Measurements from ENCODE around the gene CAAP1.

CAAP1 gene

GRCh38 chr9:26892251-26893029 is at the start of gene CAAP1:
Gene CAAP1 (minus strand): TSS chr9:26892802. CDS start chr9:26892715, 87 bp downstream.
- Mint-ChIP-seq H3K4me3 (peak within 1 kb of the TSS; percentile 99), H3K9me3 (peaks cover 2% of the 10 kb centered on the region), H3K4me1 (peaks cover 22% of the 10 kb centered on the region), H3K27me3 (ENCODE audit: low read depth) (peaks cover 4% of the 10 kb centered on the region), H3K27ac (peak within 1 kb of the TSS; percentile 99 to 100 (median 99)), H3K36me3 (ENCODE audit: low read depth) (peaks cover 7% of the 10 kb centered on the region)
- peak; percentile 45 to 53 (median 51) for TF ChIP-seq CTCF (IDR thresholded peaks at IDR 0.05; ENCODE audit: unreplicated experiment in 3 of 3)

GRCh38 chr9:26940779-26941178 is 48.2 kb upstream of the CAAP1 start:
- Mint-ChIP-seq H3K4me1 (peaks cover 20% of the 10 kb centered on the region), H3K4me3 (no peak overlapping the region), H3K9me3 (peaks cover 16% of the 10 kb centered on the region), H3K27me3 (ENCODE audit: low read depth) (no peaks in the 10 kb centered on the region), H3K27ac (no peak overlapping the region), H3K36me3 (ENCODE audit: low read depth) (peaks cover 66% of the 10 kb centered on the region)
- TF ChIP-seq CTCF (IDR thresholded peaks at IDR 0.05; ENCODE audit: unreplicated experiment in 3 of 3) = no peak

- no peak for TF ChIP-seq CTCF (IDR thresholded peaks at IDR 0.05; ENCODE audit: unreplicated experiment in 3 of 3)
- H3K27me3 Mint-ChIP-seq (ENCODE audit: low read depth) = no peaks in the 10 kb centered on the region
Measured at GRCh38 chr9:26939955-26940711, 47.5 kb upstream of the CAAP1 start.

GRCh38 chr9:26937816-26938371 is 45.3 kb upstream of the CAAP1 start:
- peaks cover 4% of the 10 kb centered on the region for H3K4me1 Mint-ChIP-seq
- peaks cover 56% of the 10 kb centered on the region for H3K36me3 Mint-ChIP-seq (ENCODE audit: low read depth)
- no peak overlapping the region for H3K27ac Mint-ChIP-seq
- no peak for TF ChIP-seq CTCF (IDR thresholded peaks at IDR 0.05; ENCODE audit: unreplicated experiment in 3 of 3)
- H3K27me3 Mint-ChIP-seq (ENCODE audit: low read depth) = no peaks in the 10 kb centered on the region
- H3K4me3 Mint-ChIP-seq = no peak overlapping the region
- peaks cover 16% of the 10 kb centered on the region for H3K9me3 Mint-ChIP-seq

More at GRCh38 chr9:26939955-26940711, 47.5 kb upstream of the CAAP1 start:
- Mint-ChIP-seq H3K9me3 (peaks cover 16% of the 10 kb centered on the region), H3K4me1 (peaks cover 14% of the 10 kb centered on the region), H3K36me3 (ENCODE audit: low read depth) (peaks cover 67% of the 10 kb centered on the region), H3K4me3 (no peak overlapping the region), H3K27ac (no peak overlapping the region)

- Mint-ChIP-seq H3K4me1 (no peaks in the 10 kb centered on the region), H3K36me3 (ENCODE audit: low read depth) (peaks cover 52% of the 10 kb centered on the region), H3K27me3 (ENCODE audit: low read depth) (no peaks in the 10 kb centered on the region), H3K4me3 (no peak overlapping the region), H3K27ac (peak overlapping the region in 1 of 3 experiments; percentile 19), H3K9me3 (peaks cover 16% of the 10 kb centered on the region)
- TF ChIP-seq CTCF (IDR thresholded peaks at IDR 0.05; ENCODE audit: unreplicated experiment in 3 of 3) = no peak
Measured at GRCh38 chr9:26935847-26936246, 43.2 kb upstream of the CAAP1 start.
